Right ventricle myocardium inferior (tissue), 1 donor: ENCODE results near the gene SLC37A1. TPM values are rescaled to one million over a fixed set of nuclear protein-coding genes. Genes with fewer than 3 reads are reported as not detected.
A peak's percentile ranks its signal among the peaks of the same experiment; 100 is the strongest.

ENCODE experiments used
- ATAC-seq: fragments of 200-7000 bp; cut with Tn5 transposase; one replicate; pipeline ENCODE4 v1.9.1; 2020; ENCODE audit warnings: mild to moderate bottlenecking, moderate library complexity
- DNase-seq: peaks from one replicate; pipeline ENCODE4 v3.0.0; 2021; ENCODE audit errors: missing footprints
- intact Hi-C: fragments of 100-400 bp; cut with DNase I; formaldehyde crosslinking; loops from one replicate; pipeline ENCODE4 v1.11.0; 2022
- total RNA-seq: library from RNA; stranded (reverse); fragmentation: NEBNext Ultra II Directional; extraction: Animal tissue kit (Norgen Biotek cat#: 25700); gene quantifications from one replicate; pipeline ENCODE4 v1.2.1, GENCODE V29; 2021
- donor health status: DM: no; HTN: yes; CAD: no; lungs with severe emphysema.

Gene SLC37A1
- total RNA-seq, 1 donor from 2014 or later: 3.0 TPM

- intact Hi-C loops: no loop called here
- ATAC-seq (no peak), DNase-seq (no peak)
Observed at GRCh38 chr21:42499444-42500112, 14.1 kb upstream of the SLC37A1 start.

- intact Hi-C loops: no loop called here
- ATAC-seq (no peak), DNase-seq (no peak)
Observed at GRCh38 chr21:42500225-42500624, 13.4 kb upstream of the SLC37A1 start.

DNA sequence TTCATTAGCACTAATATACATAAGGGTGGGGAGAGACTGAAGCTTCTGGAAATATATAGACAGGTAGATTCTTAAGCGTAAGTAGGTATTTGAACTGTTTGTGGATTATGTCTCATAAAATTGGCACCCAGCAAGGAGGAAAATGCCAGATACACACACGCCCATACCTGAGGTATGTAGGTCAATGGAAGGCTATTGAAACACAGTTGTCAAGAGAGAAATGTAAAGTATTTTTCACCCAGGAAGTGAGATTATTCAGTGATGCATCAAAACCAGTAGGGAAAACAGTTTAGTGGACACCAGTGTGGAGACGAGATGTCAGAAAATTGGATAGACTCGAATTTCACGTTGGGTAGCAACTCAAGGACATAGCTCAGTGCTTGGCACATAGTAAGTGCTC lies 12.9 kb upstream of the SLC37A1 start:
- no peak for DNase-seq
- intact Hi-C loops: no loop called here
- ATAC-seq: no peak

DNA sequence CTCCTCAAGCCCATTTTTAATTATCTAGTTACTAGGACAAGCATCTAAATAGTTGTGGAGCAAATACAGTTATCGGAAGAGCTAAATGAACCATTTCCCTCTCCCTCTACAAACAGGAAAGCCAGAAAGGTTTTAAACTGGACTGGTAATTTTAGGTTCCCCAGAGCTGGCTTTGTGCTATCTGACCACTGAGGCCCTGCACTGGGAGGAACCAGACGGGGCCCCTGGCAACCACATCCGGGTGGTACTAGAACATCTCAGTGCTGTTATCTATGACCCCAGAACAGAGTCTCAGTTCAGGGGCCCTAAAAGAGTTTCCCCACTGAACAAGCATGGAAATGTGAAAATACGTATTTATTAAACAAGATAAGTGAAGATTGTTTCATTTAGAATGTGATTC lies 9.9 kb upstream of the SLC37A1 start:
- ATAC-seq (no peak), DNase-seq (no peak)
- intact Hi-C loops: no loop called here

- DNase-seq (no peak), ATAC-seq (no peak)
- intact Hi-C loops: no loop called here
Observed at GRCh38 chr21:42505090-42505726, 8.4 kb upstream of the SLC37A1 start.

- DNase-seq (no peak), ATAC-seq (no peak)
- intact Hi-C loops: no loop called here
Observed at GRCh38 chr21:42507418-42507817, 6.2 kb upstream of the SLC37A1 start.

DNA sequence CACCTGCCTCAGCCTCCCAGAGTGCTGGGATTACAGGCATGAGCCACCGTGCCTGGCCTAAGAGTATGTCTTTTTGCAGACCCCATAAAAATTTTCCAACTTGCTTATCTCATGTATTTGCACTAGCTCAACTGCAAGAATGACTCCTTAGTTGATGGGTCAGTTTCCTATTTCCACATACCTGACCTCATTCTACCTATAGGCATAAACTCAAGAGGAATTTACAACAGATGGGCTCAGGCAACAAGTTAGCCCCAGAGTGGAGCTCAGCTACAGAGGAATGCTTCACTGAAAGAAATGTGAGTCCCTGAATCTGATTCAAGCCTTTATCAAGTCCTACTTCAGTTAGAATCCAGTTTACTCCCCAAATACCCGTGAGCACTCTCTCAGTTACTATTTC lies 5.3 kb upstream of the SLC37A1 start:
- DNase-seq (no peak), ATAC-seq (no peak)
- intact Hi-C loops: no loop called here

- intact Hi-C loops: no loop called here
- no peak for ATAC-seq
- no peak for DNase-seq
Observed at GRCh38 chr21:42509244-42509643, 4.4 kb upstream of the SLC37A1 start.

DNA sequence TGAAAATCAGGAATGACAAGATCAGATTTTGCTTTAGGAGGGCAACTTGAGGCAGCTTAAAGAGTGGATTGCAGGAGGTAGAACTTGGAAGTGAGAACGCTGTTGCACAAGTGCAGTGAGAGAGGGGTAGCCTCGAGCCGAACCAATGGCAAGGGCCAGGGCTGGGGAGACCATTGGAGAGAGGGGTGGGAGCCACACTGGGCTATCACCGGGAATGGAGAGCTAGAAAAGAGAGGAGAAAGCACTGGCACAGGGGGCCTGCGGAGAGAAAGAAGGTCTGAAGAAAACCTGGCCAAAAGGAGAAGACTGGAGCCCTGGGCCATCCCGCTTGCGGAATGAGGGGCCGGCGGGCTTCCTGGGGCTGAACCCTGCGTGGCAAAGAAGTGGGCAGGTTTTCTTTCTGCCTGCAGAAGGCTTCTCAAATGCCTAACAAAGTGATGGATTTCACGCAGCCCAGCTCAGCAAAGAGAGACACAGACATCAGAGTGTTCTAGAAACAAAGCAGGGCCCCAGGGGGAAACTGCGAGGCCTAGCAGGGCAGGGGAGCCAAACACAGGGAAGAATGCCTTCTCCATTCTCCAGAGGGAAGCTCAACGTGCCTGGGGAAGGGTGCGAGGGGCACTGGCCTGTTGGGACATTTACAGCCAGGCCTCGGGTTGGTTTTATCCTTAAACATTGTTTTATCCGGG lies 1.2 kb upstream of the SLC37A1 start:
- no peak for ATAC-seq
- intact Hi-C loops: no loop called here

DNA sequence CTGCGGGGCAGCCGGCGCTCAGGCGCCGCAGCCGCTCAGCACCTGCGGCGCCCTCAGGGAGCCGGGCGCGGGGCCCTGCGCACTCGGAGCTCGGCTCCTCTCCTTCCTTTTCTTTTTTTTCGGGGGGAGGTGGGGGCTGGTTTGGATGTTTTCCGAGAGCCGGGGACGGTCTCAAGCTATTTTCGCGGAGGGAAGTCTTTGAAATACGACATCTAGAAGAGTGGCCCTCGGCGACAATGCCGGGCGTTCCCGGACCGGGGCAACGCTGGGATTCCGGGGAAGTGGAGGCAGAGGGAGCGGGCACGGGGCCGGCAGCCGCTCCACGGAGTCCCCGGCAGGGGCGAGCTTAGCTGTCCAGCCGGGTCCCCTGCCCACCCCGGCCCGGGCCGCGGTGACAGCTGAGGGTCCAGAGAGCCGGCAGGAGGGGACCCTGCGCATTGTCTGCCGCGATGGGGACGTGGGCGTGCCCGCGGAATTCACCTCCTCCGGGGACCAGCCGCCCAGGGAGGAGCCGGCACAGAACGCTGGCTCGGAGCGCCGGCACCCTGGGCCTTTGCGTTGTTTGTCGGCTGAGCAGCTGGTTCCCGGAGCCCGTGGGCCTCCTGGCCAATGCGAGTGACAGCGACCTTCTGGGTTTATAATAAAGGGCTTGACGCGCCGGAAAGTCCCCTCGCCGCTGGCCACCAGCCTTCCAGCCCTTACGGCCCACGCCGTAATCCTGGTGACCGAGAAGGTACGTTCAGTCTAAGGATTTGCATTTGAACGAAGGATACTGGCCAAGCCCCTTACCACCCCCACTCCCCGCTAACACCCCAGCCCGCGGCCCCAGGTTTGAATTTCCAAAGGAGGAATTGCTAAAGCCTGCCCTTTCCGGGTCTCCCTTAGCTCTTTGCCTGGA lies 582 bp downstream of the SLC37A1 start:
- ATAC-seq (peak; percentile 74), DNase-seq (peak; percentile 82)
- intact Hi-C loops: no loop called here

More for the DNA sequence above, 1.2 kb upstream of the SLC37A1 start:
- no peak for DNase-seq

GRCh38 chr21:42514883-42515228 lies 1.2 kb downstream of the SLC37A1 start:
- intact Hi-C loops: no loop called here
- no peak for ATAC-seq
- no peak for DNase-seq

- ATAC-seq (no peak), DNase-seq (no peak)
- intact Hi-C loops: no loop called here
Observed at GRCh38 chr21:42515708-42516502, 2.3 kb downstream of the SLC37A1 start.

DNA sequence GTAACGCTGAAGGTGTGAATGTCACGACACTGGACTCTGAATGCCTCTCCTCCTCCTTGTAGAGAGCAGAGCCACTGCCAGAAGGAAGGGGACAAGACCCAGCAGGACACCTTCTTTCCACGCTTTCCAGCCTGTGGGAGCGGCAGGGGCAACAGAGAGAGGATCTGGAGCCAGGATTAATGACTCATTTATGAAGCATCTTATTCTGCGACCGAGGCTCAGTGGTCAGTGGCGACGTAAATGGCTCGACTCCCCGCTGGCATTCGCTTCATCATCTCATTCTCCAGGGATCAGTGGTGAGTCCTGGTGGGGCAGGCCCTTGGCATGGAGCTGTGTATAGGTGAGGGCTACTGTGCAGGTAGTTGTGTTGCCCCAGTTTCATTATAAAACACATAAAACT lies 4.6 kb downstream of the SLC37A1 start:
- intact Hi-C loops: no loop called here
- no peak for DNase-seq
- no peak for ATAC-seq

- intact Hi-C loops: no loop called here
- DNase-seq (no peak), ATAC-seq (no peak)
Observed at GRCh38 chr21:42518626-42519025, 5.0 kb downstream of the SLC37A1 start.

GRCh38 chr21:42520628-42521253 lies 7.1 kb downstream of the SLC37A1 start:
- ATAC-seq: no peak
- DNase-seq: no peak
- intact Hi-C loops: loop anchor here (10.0 kb wide), 1 partner anchor 286 kb away; no protein-coding TSS in a partner anchor

- DNase-seq (no peak), ATAC-seq (no peak)
- intact Hi-C loops: loop anchor here (10.0 kb wide), 1 partner anchor 287 kb away; no protein-coding TSS in a partner anchor
Observed at GRCh38 chr21:42521384-42521783, 7.7 kb downstream of the SLC37A1 start.

DNA sequence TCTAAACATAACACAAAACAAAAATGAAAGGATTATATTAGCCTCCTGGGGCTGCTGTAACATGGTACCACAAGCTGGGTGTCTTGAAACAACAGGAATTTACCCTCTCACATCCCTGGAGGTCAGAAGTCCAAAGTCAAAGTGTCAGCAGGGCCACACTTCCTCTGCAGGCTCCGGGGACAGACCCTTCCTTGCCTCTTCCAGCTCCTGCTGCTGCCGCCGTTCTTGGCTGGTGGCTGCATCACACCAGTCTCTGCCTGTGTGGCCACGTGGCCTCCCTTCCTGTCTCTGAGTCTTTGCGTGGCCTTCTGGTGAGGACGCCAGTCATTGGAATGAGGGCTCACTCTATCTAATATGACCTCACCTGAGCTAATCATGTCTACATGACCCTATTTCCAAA lies 8.2 kb downstream of the SLC37A1 start:
- intact Hi-C loops: loop anchor here (10.0 kb wide), 1 partner anchor 287 kb away; no protein-coding TSS in a partner anchor
- no peak for ATAC-seq

DNA sequence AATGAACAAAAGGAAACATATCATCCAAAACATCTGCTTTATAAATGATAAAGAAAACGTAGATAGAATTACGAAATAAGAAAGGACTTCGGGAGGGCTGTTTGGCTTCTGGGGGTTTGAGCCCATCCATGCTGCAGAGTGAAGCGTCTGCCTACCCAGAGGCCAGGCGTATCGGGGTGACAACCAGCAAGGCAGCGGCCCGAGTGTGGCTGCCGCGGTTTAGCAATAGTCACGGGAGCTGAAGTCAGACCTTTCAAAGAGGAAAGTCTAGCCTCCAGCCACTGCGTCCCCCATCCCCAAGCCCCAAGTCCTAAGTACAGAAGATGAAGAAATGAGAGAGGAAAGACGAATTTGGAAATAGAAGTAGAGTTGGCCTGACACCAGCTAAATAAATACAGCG lies 8.6 kb downstream of the SLC37A1 start:
- intact Hi-C loops: loop anchor here (10.0 kb wide), 1 partner anchor 287 kb away; no protein-coding TSS in a partner anchor
- no peak for DNase-seq
- no peak for ATAC-seq

More for the DNA sequence above, 8.2 kb downstream of the SLC37A1 start:
- DNase-seq: no peak
